ENCODE results near the gene SOCS2. TPM values are rescaled to one million over a fixed set of nuclear protein-coding genes. Genes with fewer than 3 reads are reported as not detected.

The SOCS2 gene
- total and polyA plus RNA-seq, 5 donors from 2014 or later: 10.4 to 26.7 (median 23.3) TPM

GRCh38 chr12:93609281-93610192 is 37.1 kb downstream of the SOCS2 start:
- ATAC-seq (ENCODE audit: low read depth in 2 of 2) (no peak), DNase-seq (no peak)
- no peak overlapping the region for H3K4me3 ChIP-seq (ENCODE audit: low read depth, low read length)
- no peaks in the 10 kb centered on the region for H3K9me3 ChIP-seq (ENCODE audit: control insufficient read depth in 2 of 2, low read length in 2 of 2)
- no peak overlapping the region for H3K27ac ChIP-seq (ENCODE audit: insufficient read depth, low read length, poor library complexity, severe bottlenecking)
- H3K4me1 ChIP-seq (ENCODE audit: control insufficient read depth, insufficient read depth, low read length, poor library complexity, severe bottlenecking): no peaks in the 10 kb centered on the region
- H3K27me3 ChIP-seq (ENCODE audit: control insufficient read depth, insufficient read depth, low read length): peaks cover 8% of the 10 kb centered on the region
- H3K4me3 Mint-ChIP-seq: no peak overlapping the region
- H3K4me1 Mint-ChIP-seq: peaks cover 0 to 2% (median 0%) of the 10 kb centered on the region in 4 donors
- no peaks in the 10 kb centered on the region for H3K36me3 Mint-ChIP-seq
- peak overlapping the region in 1 of 3 donors; percentile 90 for H3K27ac Mint-ChIP-seq
- no peaks in the 10 kb centered on the region for H3K36me3 ChIP-seq (ENCODE audit: control insufficient read depth, insufficient read depth, low read length)
- peaks cover 22% of the 10 kb centered on the region for H3K27me3 Mint-ChIP-seq
- no peaks in the 10 kb centered on the region for H3K9me3 Mint-ChIP-seq

GRCh38 chr12:93612776-93613175 is 40.3 kb downstream of the SOCS2 start:
- Mint-ChIP-seq H3K4me1 (peaks cover 0 to under 1% (median 0%) of the 10 kb centered on the region in 4 donors), H3K4me3 (no peak overlapping the region), H3K27ac (no peak overlapping the region), H3K36me3 (no peaks in the 10 kb centered on the region), H3K27me3 (peaks cover 15% of the 10 kb centered on the region), H3K9me3 (peaks cover 0 to 2% (median 0%) of the 10 kb centered on the region in 7 donors)
- H3K4me1 ChIP-seq (ENCODE audit: control insufficient read depth, insufficient read depth, low read length, poor library complexity, severe bottlenecking): no peaks in the 10 kb centered on the region
- no peak overlapping the region for H3K27ac ChIP-seq (ENCODE audit: insufficient read depth, low read length, poor library complexity, severe bottlenecking)
- peaks cover 8% of the 10 kb centered on the region for H3K27me3 ChIP-seq (ENCODE audit: control insufficient read depth, insufficient read depth, low read length)
- H3K9me3 ChIP-seq (ENCODE audit: control insufficient read depth in 2 of 2, low read length in 2 of 2): no peaks in the 10 kb centered on the region
- ATAC-seq (ENCODE audit: low read depth in 2 of 2): no peak
- no peak overlapping the region for H3K4me3 ChIP-seq (ENCODE audit: low read depth, low read length)
- H3K36me3 ChIP-seq (ENCODE audit: control insufficient read depth, insufficient read depth, low read length): no peaks in the 10 kb centered on the region
- DNase-seq: no peak

GRCh38 chr12:93614917-93615596 is 42.6 kb downstream of the SOCS2 start:
- Mint-ChIP-seq H3K36me3 (no peaks in the 10 kb centered on the region), H3K4me1 (peaks cover 0 to 1% (median 0%) of the 10 kb centered on the region in 4 donors), H3K9me3 (peaks cover 0 to 2% (median 0%) of the 10 kb centered on the region in 7 donors), H3K27ac (no peak overlapping the region), H3K27me3 (peaks cover 23% of the 10 kb centered on the region), H3K4me3 (no peak overlapping the region)
- H3K27me3 ChIP-seq (ENCODE audit: control insufficient read depth, insufficient read depth, low read length): peaks cover 6% of the 10 kb centered on the region
- no peak overlapping the region for H3K27ac ChIP-seq (ENCODE audit: insufficient read depth, low read length, poor library complexity, severe bottlenecking)
- no peaks in the 10 kb centered on the region for H3K9me3 ChIP-seq (ENCODE audit: control insufficient read depth in 2 of 2, low read length in 2 of 2)
- DNase-seq: no peak
- H3K4me1 ChIP-seq (ENCODE audit: control insufficient read depth, insufficient read depth, low read length, poor library complexity, severe bottlenecking): no peaks in the 10 kb centered on the region
- no peaks in the 10 kb centered on the region for H3K36me3 ChIP-seq (ENCODE audit: control insufficient read depth, insufficient read depth, low read length)
- H3K4me3 ChIP-seq (ENCODE audit: low read depth, low read length): no peak overlapping the region
- ATAC-seq (ENCODE audit: low read depth in 2 of 2): no peak

- H3K36me3 Mint-ChIP-seq: no peaks in the 10 kb centered on the region
- H3K27ac Mint-ChIP-seq: no peak overlapping the region
- DNase-seq: no peak
- no peaks in the 10 kb centered on the region for H3K4me1 ChIP-seq (ENCODE audit: control insufficient read depth, insufficient read depth, low read length, poor library complexity, severe bottlenecking)
- H3K4me3 Mint-ChIP-seq: no peak overlapping the region
- H3K27ac ChIP-seq (ENCODE audit: insufficient read depth, low read length, poor library complexity, severe bottlenecking): no peak overlapping the region
- H3K4me3 ChIP-seq (ENCODE audit: low read depth, low read length): no peak overlapping the region
- H3K27me3 Mint-ChIP-seq: peaks cover 18% of the 10 kb centered on the region
- no peaks in the 10 kb centered on the region for H3K36me3 ChIP-seq (ENCODE audit: control insufficient read depth, insufficient read depth, low read length)
- peaks cover 0 to 1% (median 0%) of the 10 kb centered on the region in 4 donors for H3K4me1 Mint-ChIP-seq
- peaks cover 6% of the 10 kb centered on the region for H3K27me3 ChIP-seq (ENCODE audit: control insufficient read depth, insufficient read depth, low read length)
- peaks cover 0 to 2% (median 0%) of the 10 kb centered on the region in 7 donors for H3K9me3 Mint-ChIP-seq
- ATAC-seq (ENCODE audit: low read depth in 2 of 2): no peak
- H3K9me3 ChIP-seq (ENCODE audit: control insufficient read depth in 2 of 2, low read length in 2 of 2): no peaks in the 10 kb centered on the region
These were observed 44.2 kb downstream of the SOCS2 start for GRCh38 chr12:93616584-93617101.

GRCh38 chr12:93618891-93619410 is 46.5 kb downstream of the SOCS2 start:
- Histone ChIP-seq H3K4me3 (ENCODE audit: low read depth, low read length) (no peak overlapping the region), H3K27ac (ENCODE audit: insufficient read depth, low read length, poor library complexity, severe bottlenecking) (no peak overlapping the region), H3K27me3 (ENCODE audit: control insufficient read depth, insufficient read depth, low read length) (no peaks in the 10 kb centered on the region), H3K4me1 (ENCODE audit: control insufficient read depth, insufficient read depth, low read length, poor library complexity, severe bottlenecking) (no peaks in the 10 kb centered on the region), H3K9me3 (ENCODE audit: control insufficient read depth in 2 of 2, low read length in 2 of 2) (no peaks in the 10 kb centered on the region), H3K36me3 (ENCODE audit: control insufficient read depth, insufficient read depth, low read length) (no peaks in the 10 kb centered on the region)
- Mint-ChIP-seq H3K27ac (no peak overlapping the region), H3K4me3 (no peak overlapping the region), H3K36me3 (no peaks in the 10 kb centered on the region), H3K27me3 (peaks cover 7% of the 10 kb centered on the region), H3K9me3 (peaks cover 0 to 2% (median 0%) of the 10 kb centered on the region in 7 donors), H3K4me1 (peaks cover 0 to 1% (median 0%) of the 10 kb centered on the region in 4 donors)
- DNase-seq (no peak), ATAC-seq (ENCODE audit: low read depth in 2 of 2) (no peak)

- no peak overlapping the region for H3K4me3 Mint-ChIP-seq
- H3K9me3 Mint-ChIP-seq: peaks cover 0 to 6% (median under 1%) of the 10 kb centered on the region in 7 donors
These were observed 49.5 kb downstream of the SOCS2 start for GRCh38 chr12:93621986-93622385.

GRCh38 chr12:93622485-93622884 is 50.0 kb downstream of the SOCS2 start:
- no peaks in the 10 kb centered on the region for H3K36me3 ChIP-seq (ENCODE audit: control insufficient read depth, insufficient read depth, low read length)
- no peak overlapping the region for H3K27ac Mint-ChIP-seq
- no peaks in the 10 kb centered on the region for H3K9me3 ChIP-seq (ENCODE audit: control insufficient read depth in 2 of 2, low read length in 2 of 2)
- no peak for DNase-seq
- H3K27me3 Mint-ChIP-seq: peaks cover 7% of the 10 kb centered on the region
- H3K4me3 ChIP-seq (ENCODE audit: low read depth, low read length): no peak overlapping the region
- no peak for ATAC-seq (ENCODE audit: low read depth in 2 of 2)
- no peak overlapping the region for H3K27ac ChIP-seq (ENCODE audit: insufficient read depth, low read length, poor library complexity, severe bottlenecking)
- no peaks in the 10 kb centered on the region for H3K4me1 ChIP-seq (ENCODE audit: control insufficient read depth, insufficient read depth, low read length, poor library complexity, severe bottlenecking)
- no peak overlapping the region for H3K4me3 Mint-ChIP-seq
- no peaks in the 10 kb centered on the region for H3K36me3 Mint-ChIP-seq
- peaks cover 0 to 1% (median 0%) of the 10 kb centered on the region in 4 donors for H3K4me1 Mint-ChIP-seq
- H3K9me3 Mint-ChIP-seq: peaks cover 0 to 6% (median 1%) of the 10 kb centered on the region in 7 donors
- H3K27me3 ChIP-seq (ENCODE audit: control insufficient read depth, insufficient read depth, low read length): no peaks in the 10 kb centered on the region

More at GRCh38 chr12:93621986-93622385, 49.5 kb downstream of the SOCS2 start:
- ATAC-seq (ENCODE audit: low read depth in 2 of 2) (no peak), DNase-seq (no peak)
- Histone ChIP-seq H3K4me3 (ENCODE audit: low read depth, low read length) (no peak overlapping the region), H3K27me3 (ENCODE audit: control insufficient read depth, insufficient read depth, low read length) (no peaks in the 10 kb centered on the region), H3K27ac (ENCODE audit: insufficient read depth, low read length, poor library complexity, severe bottlenecking) (no peak overlapping the region), H3K9me3 (ENCODE audit: control insufficient read depth in 2 of 2, low read length in 2 of 2) (no peaks in the 10 kb centered on the region), H3K36me3 (ENCODE audit: control insufficient read depth, insufficient read depth, low read length) (no peaks in the 10 kb centered on the region), H3K4me1 (ENCODE audit: control insufficient read depth, insufficient read depth, low read length, poor library complexity, severe bottlenecking) (no peaks in the 10 kb centered on the region)
- peaks cover 7% of the 10 kb centered on the region for H3K27me3 Mint-ChIP-seq
- H3K4me1 Mint-ChIP-seq: peaks cover 0 to 1% (median 0%) of the 10 kb centered on the region in 4 donors
- H3K36me3 Mint-ChIP-seq: no peaks in the 10 kb centered on the region
- H3K27ac Mint-ChIP-seq: no peak overlapping the region

Measured in CD4-positive, CD25-positive, alpha-beta regulatory T cell (primary cell).